GM18868 (cell line): ENCODE data around the gene ELP1.
"Not testable (repeated sequence)": the region's sequence is repeated elsewhere in the genome, so short reads cannot be mapped to it uniquely, and the experiment has no call there.

Experiments used
- ATAC-seq: cut with Tn5 transposase; IDR thresholded peaks from one replicate; pipeline ENCODE4 v1.9.1; 2021; ENCODE audit warnings: mild to moderate bottlenecking, moderate library complexity; ENCODE audit not compliant: unreplicated experiment

ELP1 gene

GRCh38 chr9:108854641-108855528, 79.0 kb downstream of the ELP1 start:
- ATAC-seq = no peak

GRCh38 chr9:108854094-108854493, 79.8 kb downstream of the ELP1 start:
- no peak for ATAC-seq

GRCh38 chr9:108852079-108852478, 81.8 kb downstream of the ELP1 start:
- no peak for ATAC-seq

GRCh38 chr9:108851138-108851537, 82.8 kb downstream of the ELP1 start:
- no peak for ATAC-seq

- ATAC-seq = no peak
Observed at GRCh38 chr9:108850293-108850897, 83.5 kb downstream of the ELP1 start.

- ATAC-seq = not testable (repeated sequence)
Observed at GRCh38 chr9:108848296-108848695, 85.6 kb downstream of the ELP1 start.

- no peak for ATAC-seq
Observed at GRCh38 chr9:108845947-108846346, 88.0 kb downstream of the ELP1 start.

- ATAC-seq = no peak
Observed at GRCh38 chr9:108845507-108845906, 88.4 kb downstream of the ELP1 start.

GRCh38 chr9:108844856-108845255, 89.1 kb downstream of the ELP1 start:
- ATAC-seq = no peak

- ATAC-seq = no peak
Observed at GRCh38 chr9:108844391-108844790, 89.5 kb downstream of the ELP1 start.

- peak; percentile 65 for ATAC-seq
Observed at GRCh38 chr9:108842610-108843295, 91.2 kb downstream of the ELP1 start.

GRCh38 chr9:108839561-108839960, 94.4 kb downstream of the ELP1 start:
- ATAC-seq = not testable (repeated sequence)

GRCh38 chr9:108838017-108838416, 95.9 kb downstream of the ELP1 start:
- no peak for ATAC-seq

GRCh38 chr9:108837530-108837929, 96.4 kb downstream of the ELP1 start:
- ATAC-seq = no peak

- ATAC-seq = no peak
Observed at GRCh38 chr9:108836781-108837180, 97.1 kb downstream of the ELP1 start.

GRCh38 chr9:108836319-108836718, 97.6 kb downstream of the ELP1 start:
- no peak for ATAC-seq

GRCh38 chr9:108835831-108836230, 98.1 kb downstream of the ELP1 start:
- no peak for ATAC-seq

GRCh38 chr9:108834959-108835665, 98.8 kb downstream of the ELP1 start:
- ATAC-seq = no peak

- ATAC-seq = no peak
Observed at GRCh38 chr9:108832179-108832500, 101.8 kb downstream of the ELP1 start.

GRCh38 chr9:108831496-108832178, 102.3 kb downstream of the ELP1 start:
- ATAC-seq = no peak

- ATAC-seq = no peak
Observed at GRCh38 chr9:108830272-108830671, 103.7 kb downstream of the ELP1 start.
